ENCODE data around the gene CD36. TPM values are rescaled to one million over a fixed set of nuclear protein-coding genes. Genes with fewer than 3 reads are reported as not detected.

CD36 gene
- total and polyA plus RNA-seq, 10 of the 15 experiments (the other 5 are each of a cell fraction or from before 2014, with no cell fraction given), result 0.20 to 283 (median 172) TPM

DNA sequence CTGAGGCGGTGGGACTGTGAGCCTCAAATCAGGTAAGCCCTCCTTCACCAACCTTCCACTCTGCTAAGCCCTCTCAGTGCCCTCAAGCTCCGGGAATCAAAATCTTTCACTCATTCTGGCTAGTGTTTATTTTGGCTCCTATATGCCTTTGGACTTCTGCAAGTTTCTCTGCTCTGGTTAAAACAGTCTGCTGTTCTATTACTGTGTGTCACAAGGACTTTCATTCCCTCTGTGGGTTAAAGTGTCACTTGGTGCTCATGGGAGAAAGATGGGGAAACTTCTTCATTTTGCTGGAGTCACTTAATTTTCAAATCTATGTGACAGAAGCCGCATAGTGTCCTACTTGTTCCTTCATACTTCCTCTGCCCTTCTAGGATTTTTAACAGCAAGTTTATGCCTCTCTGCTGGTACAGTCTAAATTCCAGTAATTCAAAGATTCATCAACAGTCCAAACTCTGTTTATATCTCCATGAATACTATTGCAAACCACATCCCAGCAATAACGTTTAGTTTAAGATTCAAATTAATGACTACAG, 61.3 kb downstream of the CD36 start:
- Histone ChIP-seq H3K9me3 (replicated peaks; ENCODE audit: control insufficient read depth, insufficient read depth, low read length) (no peaks in the 10 kb centered on the region), H3K4me1 (ENCODE audit: control insufficient read depth, insufficient read depth, low read length) (no peaks in the 10 kb centered on the region), H3K36me3 (ENCODE audit: control insufficient read depth in 2 of 2, insufficient read depth in 2 of 2, low read length in 1 of 2) (no peaks in the 10 kb centered on the region), H3K79me2 (ENCODE audit: control insufficient read depth, insufficient read depth, low read length) (no peaks in the 10 kb centered on the region), H3K27ac (ENCODE audit: control insufficient read depth, insufficient read depth) (no peak overlapping the region), H3K27me3 (replicated peaks in 1 of 2; ENCODE audit: control insufficient read depth in 2 of 2, insufficient read depth in 2 of 2, low read length in 1 of 2) (no peaks in the 10 kb centered on the region), H3K9ac (ENCODE audit: control insufficient read depth, insufficient read depth, low read length) (no peak overlapping the region), H2AFZ (ENCODE audit: control insufficient read depth, low read depth, low read length) (no peak overlapping the region), H3K4me3 (no peak overlapping the region), H4K20me1 (ENCODE audit: control insufficient read depth, insufficient read depth) (no peaks in the 10 kb centered on the region), H3K4me2 (ENCODE audit: control insufficient read depth, insufficient read depth) (no peak overlapping the region)
- RAD21 ChIA-PET (ENCODE audit: unreplicated experiment), result interaction anchor here (1.9 kb wide), 1 partner anchor 770 kb away, joined by 8 read pairs; no protein-coding TSS in a partner anchor
- in situ Hi-C loops (cut with MboI) (loop anchor here (5.0 kb wide), 1 partner anchor 763 kb away; no protein-coding TSS in a partner anchor), intact Hi-C loops (cut with micrococcal nuclease; ENCODE audit: unreplicated experiment) (loop anchor here (1.0 kb wide), 1 partner anchor 771 kb away; no protein-coding TSS in a partner anchor)
- BruUV-seq (replicated peaks), result no TSS peak
- SMC1A ChIA-PET (ENCODE audit: uncharacterized antibody, unreplicated experiment), result interaction anchor here (2.6 kb wide), 1 partner anchor 769 kb away, joined by 13 read pairs; no protein-coding TSS in a partner anchor
- WGBS (ENCODE audit: insufficient coverage, insufficient replicate concordance, low lambda C conversion rate, missing lambda C conversion rate), result 36% methylated on average over 4 of the region's 4 CpGs
- no peak for FAIRE-seq
- CTCF ChIA-PET, result interaction anchor here (2.1 to 6.0 kb wide), 2 partner anchors 758 to 771 kb away, joined by 7 to 41 read pairs; no protein-coding TSS in a partner anchor
- POLR2A ChIA-PET, result no interaction called here
- DNase-seq (ENCODE audit: low read depth, low spot score), result no peak
- no peak for ATAC-seq
- TF ChIP-seq PAX5 (IDR thresholded peaks at IDR 0.05; ENCODE audit: borderline replicate concordance, low read depth, low read length) (no peak), IKZF1 (conservative IDR thresholded peaks at IDR 0.05) (no peak), STAT1 (conservative IDR thresholded peaks at IDR 0.05) (no peak), YBX1 (IDR thresholded peaks at IDR 0.05) (no peak), SUZ12 (IDR thresholded peaks at IDR 0.05; ENCODE audit: unreplicated experiment) (no peak), SRF (IDR thresholded peaks at IDR 0.05; ENCODE audit: low read depth in 2 of 2, low read length in 2 of 2) (no peak), SREBF1 (IDR thresholded peaks at IDR 0.05; ENCODE audit: low read length) (no peak), TARDBP (IDR thresholded peaks at IDR 0.05; ENCODE audit: borderline replicate concordance) (no peak), LARP7 (IDR thresholded peaks at IDR 0.05) (no peak), MYB (IDR thresholded peaks at IDR 0.05; ENCODE audit: borderline replicate concordance, low read depth, low read length) (no peak), GABPA (IDR thresholded peaks at IDR 0.05; ENCODE audit: low read depth) (no peak), NRF1 (conservative IDR thresholded peaks at IDR 0.05; ENCODE audit: low read depth, low read length) (no peak), TCF7 (IDR thresholded peaks at IDR 0.05; ENCODE audit: borderline replicate concordance) (no peak)
- TF ChIP-seq, protein P1, sequence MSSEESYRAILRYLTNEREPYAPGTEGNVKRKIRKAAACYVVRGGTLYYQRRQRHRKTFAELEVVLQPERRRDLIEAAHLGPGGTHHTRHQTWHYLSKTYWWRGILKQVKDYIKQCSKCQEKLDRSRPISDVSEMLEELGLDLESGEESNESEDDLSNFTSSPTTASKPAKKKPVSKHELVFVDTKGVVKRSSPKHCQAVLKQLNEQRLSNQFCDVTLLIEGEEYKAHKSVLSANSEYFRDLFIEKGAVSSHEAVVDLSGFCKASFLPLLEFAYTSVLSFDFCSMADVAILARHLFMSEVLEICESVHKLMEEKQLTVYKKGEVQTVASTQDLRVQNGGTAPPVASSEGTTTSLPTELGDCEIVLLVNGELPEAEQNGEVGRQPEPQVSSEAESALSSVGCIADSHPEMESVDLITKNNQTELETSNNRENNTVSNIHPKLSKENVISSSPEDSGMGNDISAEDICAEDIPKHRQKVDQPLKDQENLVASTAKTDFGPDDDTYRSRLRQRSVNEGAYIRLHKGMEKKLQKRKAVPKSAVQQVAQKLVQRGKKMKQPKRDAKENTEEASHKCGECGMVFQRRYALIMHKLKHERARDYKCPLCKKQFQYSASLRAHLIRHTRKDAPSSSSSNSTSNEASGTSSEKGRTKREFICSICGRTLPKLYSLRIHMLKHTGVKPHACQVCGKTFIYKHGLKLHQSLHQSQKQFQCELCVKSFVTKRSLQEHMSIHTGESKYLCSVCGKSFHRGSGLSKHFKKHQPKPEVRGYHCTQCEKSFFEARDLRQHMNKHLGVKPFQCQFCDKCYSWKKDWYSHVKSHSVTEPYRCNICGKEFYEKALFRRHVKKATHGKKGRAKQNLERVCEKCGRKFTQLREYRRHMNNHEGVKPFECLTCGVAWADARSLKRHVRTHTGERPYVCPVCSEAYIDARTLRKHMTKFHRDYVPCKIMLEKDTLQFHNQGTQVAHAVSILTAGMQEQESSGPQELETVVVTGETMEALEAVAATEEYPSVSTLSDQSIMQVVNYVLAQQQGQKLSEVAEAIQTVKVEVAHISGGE (CRISPR knock-in tag; IDR thresholded peaks at IDR 0.05), result no peak
- TF ChIP-seq, protein P2, sequence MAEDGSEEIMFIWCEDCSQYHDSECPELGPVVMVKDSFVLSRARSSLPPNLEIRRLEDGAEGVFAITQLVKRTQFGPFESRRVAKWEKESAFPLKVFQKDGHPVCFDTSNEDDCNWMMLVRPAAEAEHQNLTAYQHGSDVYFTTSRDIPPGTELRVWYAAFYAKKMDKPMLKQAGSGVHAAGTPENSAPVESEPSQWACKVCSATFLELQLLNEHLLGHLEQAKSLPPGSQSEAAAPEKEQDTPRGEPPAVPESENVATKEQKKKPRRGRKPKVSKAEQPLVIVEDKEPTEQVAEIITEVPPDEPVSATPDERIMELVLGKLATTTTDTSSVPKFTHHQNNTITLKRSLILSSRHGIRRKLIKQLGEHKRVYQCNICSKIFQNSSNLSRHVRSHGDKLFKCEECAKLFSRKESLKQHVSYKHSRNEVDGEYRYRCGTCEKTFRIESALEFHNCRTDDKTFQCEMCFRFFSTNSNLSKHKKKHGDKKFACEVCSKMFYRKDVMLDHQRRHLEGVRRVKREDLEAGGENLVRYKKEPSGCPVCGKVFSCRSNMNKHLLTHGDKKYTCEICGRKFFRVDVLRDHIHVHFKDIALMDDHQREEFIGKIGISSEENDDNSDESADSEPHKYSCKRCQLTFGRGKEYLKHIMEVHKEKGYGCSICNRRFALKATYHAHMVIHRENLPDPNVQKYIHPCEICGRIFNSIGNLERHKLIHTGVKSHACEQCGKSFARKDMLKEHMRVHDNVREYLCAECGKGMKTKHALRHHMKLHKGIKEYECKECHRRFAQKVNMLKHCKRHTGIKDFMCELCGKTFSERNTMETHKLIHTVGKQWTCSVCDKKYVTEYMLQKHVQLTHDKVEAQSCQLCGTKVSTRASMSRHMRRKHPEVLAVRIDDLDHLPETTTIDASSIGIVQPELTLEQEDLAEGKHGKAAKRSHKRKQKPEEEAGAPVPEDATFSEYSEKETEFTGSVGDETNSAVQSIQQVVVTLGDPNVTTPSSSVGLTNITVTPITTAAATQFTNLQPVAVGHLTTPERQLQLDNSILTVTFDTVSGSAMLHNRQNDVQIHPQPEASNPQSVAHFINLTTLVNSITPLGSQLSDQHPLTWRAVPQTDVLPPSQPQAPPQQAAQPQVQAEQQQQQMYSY (CRISPR knock-in tag; IDR thresholded peaks at IDR 0.05), result no peak
- TF ChIP-seq, protein P3, sequence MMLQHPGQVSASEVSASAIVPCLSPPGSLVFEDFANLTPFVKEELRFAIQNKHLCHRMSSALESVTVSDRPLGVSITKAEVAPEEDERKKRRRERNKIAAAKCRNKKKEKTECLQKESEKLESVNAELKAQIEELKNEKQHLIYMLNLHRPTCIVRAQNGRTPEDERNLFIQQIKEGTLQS (IDR thresholded peaks at IDR 0.05; ENCODE audit: borderline replicate concordance, extremely low read depth, low read depth, low read length), result no peak
- TF ChIP-seq, protein P4, sequence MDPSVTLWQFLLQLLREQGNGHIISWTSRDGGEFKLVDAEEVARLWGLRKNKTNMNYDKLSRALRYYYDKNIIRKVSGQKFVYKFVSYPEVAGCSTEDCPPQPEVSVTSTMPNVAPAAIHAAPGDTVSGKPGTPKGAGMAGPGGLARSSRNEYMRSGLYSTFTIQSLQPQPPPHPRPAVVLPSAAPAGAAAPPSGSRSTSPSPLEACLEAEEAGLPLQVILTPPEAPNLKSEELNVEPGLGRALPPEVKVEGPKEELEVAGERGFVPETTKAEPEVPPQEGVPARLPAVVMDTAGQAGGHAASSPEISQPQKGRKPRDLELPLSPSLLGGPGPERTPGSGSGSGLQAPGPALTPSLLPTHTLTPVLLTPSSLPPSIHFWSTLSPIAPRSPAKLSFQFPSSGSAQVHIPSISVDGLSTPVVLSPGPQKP (IDR thresholded peaks at IDR 0.05; ENCODE audit: low read depth, low read length), result no peak
